ENCODE measurements around the gene ITFG1.

- no peak for TF ChIP-seq ARNTL (CRISPR knock-in tag; IDR thresholded peaks at IDR 0.05; ENCODE audit: borderline replicate concordance, low read depth)
- no peak for TF ChIP-seq ZC3H10 (CRISPR knock-in tag; IDR thresholded peaks at IDR 0.05)
- TF ChIP-seq, protein P1, sequence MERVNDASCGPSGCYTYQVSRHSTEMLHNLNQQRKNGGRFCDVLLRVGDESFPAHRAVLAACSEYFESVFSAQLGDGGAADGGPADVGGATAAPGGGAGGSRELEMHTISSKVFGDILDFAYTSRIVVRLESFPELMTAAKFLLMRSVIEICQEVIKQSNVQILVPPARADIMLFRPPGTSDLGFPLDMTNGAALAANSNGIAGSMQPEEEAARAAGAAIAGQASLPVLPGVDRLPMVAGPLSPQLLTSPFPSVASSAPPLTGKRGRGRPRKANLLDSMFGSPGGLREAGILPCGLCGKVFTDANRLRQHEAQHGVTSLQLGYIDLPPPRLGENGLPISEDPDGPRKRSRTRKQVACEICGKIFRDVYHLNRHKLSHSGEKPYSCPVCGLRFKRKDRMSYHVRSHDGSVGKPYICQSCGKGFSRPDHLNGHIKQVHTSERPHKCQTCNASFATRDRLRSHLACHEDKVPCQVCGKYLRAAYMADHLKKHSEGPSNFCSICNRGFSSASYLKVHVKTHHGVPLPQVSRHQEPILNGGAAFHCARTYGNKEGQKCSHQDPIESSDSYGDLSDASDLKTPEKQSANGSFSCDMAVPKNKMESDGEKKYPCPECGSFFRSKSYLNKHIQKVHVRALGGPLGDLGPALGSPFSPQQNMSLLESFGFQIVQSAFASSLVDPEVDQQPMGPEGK (CRISPR knock-in tag; IDR thresholded peaks at IDR 0.05; ENCODE audit: borderline replicate concordance) = no peak
- TF ChIP-seq RARB (CRISPR knock-in tag; IDR thresholded peaks at IDR 0.05) = no peak
- no peak for TF ChIP-seq CSRNP3 (CRISPR knock-in tag; IDR thresholded peaks at IDR 0.05)
Measured at GRCh38 chr16:47244206-47244605, 216.7 kb downstream of the ITFG1 start.
